Measurements from ENCODE around the gene KIFC3.
"Not testable (repeated sequence)": the region's sequence is repeated elsewhere in the genome, so short reads cannot be mapped to it uniquely, and the experiment has no call there.

The KIFC3 gene

GRCh38 chr16:57803134-57803990 lies 1.1 kb upstream of the KIFC3 start:
- peak; percentile 74 for DNase-seq (ENCODE audit: low read depth, low spot score)

DNA sequence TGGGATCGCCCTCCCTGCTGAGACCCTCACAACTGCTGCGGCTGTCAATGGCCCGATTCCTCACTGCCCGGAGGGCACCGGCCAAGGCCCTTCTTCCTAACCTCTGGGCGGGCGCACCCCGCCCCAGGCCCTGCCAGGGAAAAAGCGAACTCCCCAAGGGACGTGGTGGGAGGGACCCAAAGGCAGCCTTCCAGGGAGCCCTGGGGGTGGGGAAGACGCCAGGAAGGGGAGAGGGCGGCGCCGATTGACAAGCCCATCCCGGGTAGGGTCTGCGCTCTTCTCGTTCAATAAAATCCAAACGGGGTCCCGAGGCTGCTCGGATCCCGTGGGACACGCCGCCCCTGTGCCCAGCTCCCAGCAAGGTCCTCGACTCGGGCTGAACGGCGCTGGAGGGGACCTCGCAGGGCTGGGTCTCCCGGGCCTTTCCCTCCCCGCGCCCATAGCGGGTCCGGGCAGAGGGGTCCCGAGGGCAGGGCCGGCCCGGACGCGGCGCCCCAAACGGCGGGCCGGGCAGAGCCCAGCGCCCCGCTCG lies 416 bp downstream of the KIFC3 start:
- peak; percentile 64 for DNase-seq (ENCODE audit: low read depth, low spot score)

GRCh38 chr16:57801098-57801808 lies 1.0 kb downstream of the KIFC3 start:
- peak; percentile 51 for DNase-seq (ENCODE audit: low read depth, low spot score)

DNA sequence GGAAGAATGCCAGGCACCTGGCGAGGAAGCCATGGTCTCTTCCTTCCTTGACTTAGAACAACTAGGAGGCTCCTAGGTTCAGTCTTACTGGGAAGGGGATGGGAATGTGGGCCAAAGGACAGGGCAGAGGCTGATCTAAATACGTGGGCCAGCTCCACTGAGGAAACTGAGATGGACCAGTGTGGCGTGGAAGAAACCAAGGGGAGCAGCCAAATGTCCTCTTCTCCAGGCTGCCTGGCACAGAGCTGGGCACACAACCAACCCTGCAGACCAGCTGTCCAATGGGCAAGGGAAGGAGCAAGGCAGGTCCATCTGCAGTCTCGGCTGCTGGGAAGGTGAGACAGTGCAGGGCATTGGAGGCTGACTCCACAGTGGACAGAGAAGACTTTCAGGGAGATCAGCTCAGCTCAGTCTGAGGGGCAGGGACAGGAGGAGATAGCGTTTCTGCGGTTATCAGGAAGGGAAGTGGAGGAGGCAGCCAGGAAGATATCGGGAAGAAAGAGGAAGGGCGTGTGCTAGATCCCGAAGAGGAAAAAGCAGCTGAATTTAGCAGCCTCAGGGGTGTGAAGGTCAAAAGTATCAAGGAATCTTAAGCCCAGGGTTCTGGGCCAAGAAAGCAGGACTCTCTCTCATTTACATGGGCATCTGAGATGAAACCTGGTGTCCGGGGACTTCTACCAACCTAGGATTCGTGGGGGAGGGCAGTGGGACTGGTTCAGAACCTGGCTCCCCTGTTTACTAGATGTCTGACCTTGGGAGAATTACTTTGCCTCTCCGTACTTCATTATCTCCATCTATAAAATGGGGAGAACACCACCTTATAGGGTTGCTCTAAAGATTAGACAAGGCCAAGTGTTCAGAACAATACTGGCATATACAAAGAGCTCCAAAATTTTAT lies 1.8 kb downstream of the KIFC3 start:
- no peak for DNase-seq (ENCODE audit: low read depth, low spot score)

- no peak for DNase-seq (ENCODE audit: low read depth, low spot score)
Observed at GRCh38 chr16:57799600-57800199, 2.6 kb downstream of the KIFC3 start.

DNA sequence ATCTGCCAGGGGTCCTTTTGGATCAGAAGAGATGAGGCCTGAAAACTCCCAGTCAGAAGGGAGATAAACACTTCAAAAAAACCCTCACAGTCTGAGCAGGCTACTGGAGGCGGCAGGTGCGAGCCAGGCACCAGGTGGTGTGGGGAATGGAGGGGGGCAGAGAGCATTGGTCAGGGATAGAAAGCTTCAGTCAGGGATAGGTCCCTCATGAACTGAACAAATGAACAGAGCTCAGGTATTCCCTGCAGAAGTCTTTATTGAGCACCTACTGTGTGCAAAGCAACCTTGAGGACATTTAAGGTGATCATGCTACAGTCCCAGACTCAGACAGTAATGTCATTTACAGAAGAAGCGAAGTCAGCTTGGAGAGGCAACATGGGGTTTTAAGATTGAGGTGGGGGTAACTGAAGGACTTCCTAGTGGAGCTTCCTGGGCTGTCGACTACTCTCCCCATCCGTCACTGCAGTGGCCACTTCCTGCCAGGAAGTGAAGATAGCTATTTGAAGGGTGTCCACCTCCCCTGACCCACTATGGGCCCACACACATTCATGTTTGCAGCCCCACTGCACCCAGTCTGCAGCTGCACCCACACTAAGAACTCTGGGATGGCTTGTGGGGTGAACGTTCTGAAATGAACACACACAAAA lies 3.2 kb downstream of the KIFC3 start:
- no peak for DNase-seq (ENCODE audit: low read depth, low spot score)

DNA sequence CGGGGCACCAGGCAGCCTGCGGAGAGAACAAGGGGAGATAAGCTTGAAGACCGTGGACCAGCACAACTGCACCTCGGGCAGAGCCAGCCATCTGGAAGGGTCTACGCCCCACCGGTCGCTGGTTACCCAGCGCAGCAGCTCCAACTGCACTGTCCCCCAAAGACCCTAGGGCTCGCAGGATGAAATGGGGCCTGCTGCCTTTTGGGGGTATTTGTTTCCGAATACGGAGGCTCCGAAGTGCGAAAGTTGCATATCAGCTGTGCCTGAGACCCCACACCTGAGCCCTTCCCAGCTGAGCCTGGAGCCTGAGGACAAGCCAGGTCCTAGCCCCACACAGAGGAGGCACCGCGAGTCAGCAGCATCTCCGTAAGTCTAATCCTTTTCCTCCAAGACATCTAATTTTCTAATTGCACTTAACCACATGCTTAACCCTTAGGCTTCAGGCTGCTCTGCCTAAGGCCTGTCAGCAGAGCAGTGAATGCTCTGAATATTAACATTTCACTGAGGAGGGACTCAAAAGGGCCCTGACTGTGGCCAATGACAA lies 4.0 kb downstream of the KIFC3 start:
- peak; percentile 55 for DNase-seq (ENCODE audit: low read depth, low spot score)

DNA sequence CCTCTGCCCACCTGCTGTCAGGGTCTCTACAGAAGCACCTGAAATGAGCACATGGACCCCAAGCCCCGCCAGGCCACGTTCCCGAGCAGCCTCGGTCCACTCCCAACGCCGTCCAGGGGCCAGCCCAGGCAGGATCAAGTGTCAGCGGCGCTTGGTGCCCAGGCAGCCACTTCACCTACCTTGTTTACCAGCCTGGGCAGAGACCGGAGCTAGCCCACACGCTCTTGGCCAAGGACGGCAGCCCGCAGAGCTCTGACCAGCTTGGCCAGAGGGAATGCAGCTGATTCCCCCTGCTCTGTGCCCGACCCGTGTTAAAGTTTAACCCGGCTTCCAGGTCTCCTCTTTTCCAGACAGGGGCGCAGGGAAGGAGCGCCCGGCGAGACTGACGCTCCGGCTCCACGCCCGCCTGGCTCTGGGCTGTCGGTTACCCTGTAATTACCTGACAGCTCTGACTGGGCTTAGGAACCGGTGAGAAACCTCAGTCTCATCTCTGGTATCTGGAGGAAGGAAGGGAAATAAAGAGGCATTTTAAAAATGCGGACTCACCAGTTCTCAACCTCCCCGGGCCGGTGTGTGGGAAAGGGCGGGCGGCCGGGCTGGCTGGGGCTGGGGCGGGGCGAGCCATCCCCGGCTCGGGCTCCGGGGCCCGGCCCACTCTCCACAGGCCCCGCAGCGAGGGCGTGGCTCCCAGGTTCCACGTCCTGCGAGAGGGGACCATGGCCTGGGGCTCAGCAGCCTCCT lies 4.6 kb downstream of the KIFC3 start:
- DNase-seq (ENCODE audit: low read depth, low spot score) = peak; percentile 88

GRCh38 chr16:57797216-57797525 lies 5.1 kb downstream of the KIFC3 start:
- no peak for DNase-seq (ENCODE audit: low read depth, low spot score)

DNA sequence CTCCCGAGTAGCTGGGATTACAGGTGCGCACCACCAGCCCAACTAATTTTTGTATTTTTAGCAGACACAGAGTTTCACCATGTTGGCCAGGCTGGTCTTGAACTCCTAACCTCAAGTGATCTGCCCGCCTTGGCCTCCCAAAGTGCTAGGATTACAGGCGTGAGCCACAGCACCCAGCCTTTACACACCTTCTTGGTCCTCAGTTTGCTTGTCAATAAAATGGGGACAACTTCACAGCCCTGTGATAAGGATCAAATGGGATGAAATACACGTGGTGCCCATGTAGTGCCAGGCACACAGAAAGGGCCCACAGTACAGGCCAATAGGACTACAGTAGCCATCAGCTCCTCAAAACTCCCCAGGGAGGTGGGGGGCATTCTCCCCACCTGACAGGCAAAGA lies 6.3 kb downstream of the KIFC3 start:
- DNase-seq (ENCODE audit: low read depth, low spot score) = not testable (repeated sequence)

DNA sequence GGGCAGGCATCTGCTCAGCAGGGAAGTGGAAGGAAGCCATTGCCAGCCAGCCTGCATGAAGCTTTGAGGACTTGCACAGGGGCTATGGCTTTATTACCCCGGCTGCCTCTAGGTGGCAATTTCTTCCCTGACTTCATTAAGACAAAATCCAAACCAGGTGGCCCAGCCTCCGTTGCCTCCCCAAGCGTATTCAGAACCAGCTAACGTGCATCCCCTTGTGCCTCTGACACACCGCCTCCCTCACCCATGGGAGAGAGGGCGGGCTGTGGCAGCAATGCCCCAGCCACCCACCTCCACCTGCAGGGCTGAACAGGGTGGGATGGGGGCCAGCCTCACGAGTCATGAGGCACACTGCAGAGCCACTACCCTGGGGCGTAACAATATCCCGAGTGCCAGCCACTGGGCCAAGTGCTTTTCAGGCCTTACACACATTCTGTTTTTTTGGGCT lies 6.8 kb downstream of the KIFC3 start:
- peak; percentile 79 for DNase-seq (ENCODE audit: low read depth, low spot score)

GRCh38 chr16:57794849-57795430 lies 7.4 kb downstream of the KIFC3 start:
- DNase-seq (ENCODE audit: low read depth, low spot score) = no peak

GRCh38 chr16:57791893-57792461 lies 10.3 kb downstream of the KIFC3 start:
- DNase-seq (ENCODE audit: low read depth, low spot score) = no peak

GRCh38 chr16:57791195-57791892 lies 10.9 kb downstream of the KIFC3 start:
- no peak for DNase-seq (ENCODE audit: low read depth, low spot score)

- no peak for DNase-seq (ENCODE audit: low read depth, low spot score)
Observed at GRCh38 chr16:57788951-57789350, 13.3 kb downstream of the KIFC3 start.

DNA sequence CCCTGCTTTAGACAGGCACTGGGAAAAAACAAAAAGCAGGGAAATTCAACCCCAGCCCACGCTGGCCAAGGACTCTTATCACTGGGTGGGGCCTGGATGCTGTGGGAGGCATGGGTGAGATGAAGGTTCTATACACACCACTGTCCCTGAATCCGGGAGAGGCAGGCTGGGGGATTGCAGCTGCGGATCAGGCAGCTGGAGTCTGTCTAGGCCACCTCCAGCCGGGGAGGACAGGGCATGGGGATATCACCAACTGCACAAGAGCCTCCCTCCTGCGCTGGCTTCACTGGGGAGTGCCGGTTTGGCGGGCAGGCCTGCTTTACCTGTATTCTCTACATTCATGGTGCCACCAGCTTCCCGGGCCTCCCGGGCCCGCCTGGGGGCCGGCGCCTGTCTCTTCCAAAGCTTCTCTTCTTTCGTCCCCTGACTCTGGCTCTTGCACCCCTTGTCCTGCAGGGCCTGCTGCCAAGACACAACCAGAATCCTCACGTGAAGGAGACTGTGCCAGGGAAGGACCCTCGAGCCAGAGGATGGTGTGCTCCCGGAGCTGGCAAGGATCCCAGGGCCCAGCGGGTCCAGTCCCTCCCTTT lies 13.9 kb downstream of the KIFC3 start:
- no peak for DNase-seq (ENCODE audit: low read depth, low spot score)

DNA sequence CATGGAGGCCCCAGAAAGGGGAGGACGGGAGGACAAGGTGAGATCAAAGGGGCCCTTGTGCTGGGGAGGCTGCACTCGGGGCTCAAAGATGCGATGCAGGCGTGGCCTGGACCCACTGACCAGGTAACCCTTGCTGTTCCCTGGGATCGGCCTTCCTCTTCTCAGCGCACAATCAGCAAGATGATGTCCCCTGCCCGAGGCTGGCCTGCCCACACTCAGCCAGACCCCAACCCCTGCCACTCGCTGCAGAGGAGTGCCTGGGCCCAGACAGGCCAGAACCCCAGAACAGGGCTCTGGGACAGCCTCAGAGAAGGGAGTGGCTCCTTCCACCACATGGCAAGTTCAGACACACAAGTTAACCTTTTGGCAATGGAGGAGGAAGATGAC lies 14.8 kb downstream of the KIFC3 start:
- no peak for DNase-seq (ENCODE audit: low read depth, low spot score)
